Ramos (cell line): Measurements from ENCODE around the gene CCN2.

Experiments
- in situ Hi-C: fragments of 300-500 bp; cut with MboI; formaldehyde crosslinking; loops from one replicate; pipeline ENCODE4 v1.14.3; 2022; ENCODE audit warnings: low sequenced_read_pairs; ENCODE audit not compliant: unreplicated experiment

Gene CCN2

DNA sequence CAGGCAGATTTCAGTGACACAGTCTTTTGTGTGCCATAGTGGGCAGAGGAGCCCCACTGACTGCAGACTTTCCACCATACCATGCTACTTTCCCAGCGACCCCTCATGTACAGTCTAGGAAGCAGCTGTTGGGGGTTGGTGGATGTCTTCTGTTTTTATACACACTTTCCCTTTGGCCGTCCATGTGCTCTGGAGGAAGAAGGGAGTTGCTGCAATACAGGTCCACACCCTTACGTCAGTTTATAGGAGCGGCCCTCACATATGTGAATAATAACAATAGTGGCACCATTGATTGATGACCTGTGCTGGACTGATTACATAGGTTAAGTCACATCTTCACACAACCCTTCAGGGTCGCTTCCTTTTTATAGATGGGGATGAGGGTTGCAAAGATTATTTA lies 17.5 kb upstream of the CCN2 start:
- in situ Hi-C loops: no loop called here

DNA sequence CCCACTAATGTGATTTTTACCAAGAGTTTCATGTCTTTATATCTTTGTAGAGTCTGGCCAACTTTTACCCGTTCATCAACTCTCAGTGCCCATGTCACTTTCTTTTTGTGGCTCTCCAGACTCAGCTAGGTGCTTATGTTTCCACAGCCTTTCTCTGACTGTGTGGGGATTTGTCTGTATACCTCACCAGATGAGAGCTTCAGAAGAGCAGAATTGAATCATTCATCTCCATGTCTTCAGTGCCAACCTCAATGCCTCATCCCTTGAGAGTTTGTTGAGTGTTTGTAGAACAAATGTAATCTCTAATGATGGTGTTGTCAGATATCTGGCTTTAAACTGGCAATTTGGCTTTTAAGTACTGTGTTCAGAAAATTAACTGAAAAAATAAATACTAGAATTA lies 16.8 kb upstream of the CCN2 start:
- in situ Hi-C loops: no loop called here

DNA sequence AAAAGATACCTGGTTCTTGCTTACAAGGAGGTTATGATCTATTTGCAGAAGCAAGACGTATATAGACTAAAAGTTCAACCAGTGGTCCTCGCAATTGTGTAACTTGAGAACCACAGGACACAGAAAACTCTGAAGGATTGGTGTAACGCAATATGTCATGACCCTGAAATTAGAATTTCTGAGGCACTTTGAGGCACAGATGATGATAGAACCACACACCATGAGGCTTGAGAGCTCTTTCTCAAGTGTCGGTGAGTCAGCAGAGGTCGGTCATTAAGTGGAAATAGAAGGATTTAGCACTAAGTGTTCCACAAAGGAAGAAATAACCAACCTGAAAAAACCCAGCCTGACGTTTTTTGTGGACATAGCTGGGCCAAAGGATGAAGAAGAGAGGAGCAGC lies 15.3 kb upstream of the CCN2 start:
- in situ Hi-C loops: no loop called here

DNA sequence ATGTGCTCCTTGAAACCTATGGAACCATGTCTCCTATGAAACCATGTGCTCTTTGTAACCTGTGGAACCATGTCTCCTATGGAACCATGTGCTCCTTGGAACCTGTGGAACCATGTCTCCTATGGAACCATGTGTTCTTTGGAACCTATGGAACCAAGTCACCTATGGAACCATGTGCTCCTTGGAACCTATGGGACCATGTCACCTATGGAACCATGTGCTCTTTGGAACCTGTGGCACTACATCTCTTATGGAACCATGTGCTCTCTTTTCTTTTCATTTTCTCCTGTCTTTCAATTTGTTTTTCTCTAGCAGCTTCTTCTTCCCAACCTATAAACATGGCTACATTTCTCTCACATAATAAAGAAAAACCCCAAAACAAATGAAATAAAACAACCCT lies 11.9 kb upstream of the CCN2 start:
- in situ Hi-C loops: no loop called here

DNA sequence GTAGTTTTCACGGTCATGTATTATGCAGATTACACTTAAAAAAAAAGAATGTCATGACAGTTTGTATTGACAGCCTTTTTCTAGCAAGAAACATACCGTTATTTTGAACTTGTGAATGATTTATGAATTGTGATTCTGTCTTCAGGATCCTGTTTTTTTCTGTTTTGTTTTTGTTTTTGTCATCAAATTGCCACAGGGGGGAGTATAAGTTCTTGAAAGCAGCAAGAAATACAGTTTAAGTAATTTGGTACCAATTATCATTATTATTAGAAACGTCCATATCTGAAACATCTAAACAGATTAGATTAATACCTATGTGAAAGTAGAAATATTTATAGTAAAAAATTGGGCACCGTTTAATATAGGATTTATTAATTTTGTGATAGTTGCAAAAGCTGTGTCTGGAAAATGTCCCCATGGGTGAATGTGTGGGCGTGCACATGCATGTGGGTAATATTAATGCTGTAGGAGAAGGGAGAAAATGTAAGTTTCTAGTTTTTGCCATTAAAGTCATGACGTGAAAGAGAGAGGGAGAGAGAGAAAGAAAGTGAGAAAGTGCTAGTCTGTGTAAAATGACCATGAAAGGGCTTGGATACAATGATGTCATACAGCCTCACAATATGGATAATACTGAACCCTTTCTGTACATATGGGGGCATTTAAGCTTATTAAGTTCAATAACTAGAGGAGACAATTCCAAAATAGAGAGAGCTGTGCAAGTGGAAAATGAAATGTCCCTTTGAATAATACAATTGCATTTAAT lies 9.4 kb upstream of the CCN2 start:
- in situ Hi-C loops: no loop called here

DNA sequence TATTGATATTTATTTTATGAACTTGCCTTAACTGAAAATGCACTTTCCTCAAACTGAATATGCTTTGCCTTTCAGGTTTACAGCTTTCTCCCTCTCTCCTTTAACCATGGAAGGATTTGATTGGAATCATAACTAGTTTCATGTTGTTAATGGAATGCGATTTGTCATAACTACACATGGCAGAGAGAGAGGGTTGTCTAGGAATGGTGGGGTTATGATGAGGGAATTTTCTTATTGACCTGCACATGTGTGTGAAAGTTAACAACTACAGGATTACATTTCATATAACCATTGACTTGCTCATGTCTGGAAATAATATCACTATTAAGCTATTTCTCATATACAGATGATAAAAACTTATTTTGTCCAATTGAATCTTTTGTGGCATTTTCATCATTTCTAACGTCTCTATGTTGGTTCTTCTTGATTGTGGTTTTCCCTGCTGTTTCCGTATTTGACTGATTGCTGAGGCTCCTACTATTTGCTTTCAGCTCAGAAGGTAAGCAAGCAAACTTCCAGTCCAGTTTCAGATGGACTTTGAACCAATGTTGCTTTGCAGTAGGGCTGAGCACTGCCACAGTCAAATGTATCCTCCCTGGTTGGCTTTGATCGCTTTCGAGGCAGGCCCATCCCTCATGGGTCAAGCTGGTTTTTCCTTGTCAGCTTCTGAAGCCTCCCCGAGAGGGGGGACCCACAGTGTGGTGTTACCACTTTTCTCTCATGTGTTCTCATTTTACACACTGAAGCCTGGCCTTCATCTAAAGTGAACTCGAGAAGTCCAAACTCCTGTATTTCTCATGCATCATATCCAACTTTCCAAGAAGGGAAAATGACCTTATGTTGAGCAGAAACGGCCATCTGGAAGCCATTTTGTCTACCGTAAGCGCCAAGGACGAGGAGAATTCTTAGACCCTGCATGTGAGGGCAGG lies 7.6 kb upstream of the CCN2 start:
- in situ Hi-C loops: no loop called here

DNA sequence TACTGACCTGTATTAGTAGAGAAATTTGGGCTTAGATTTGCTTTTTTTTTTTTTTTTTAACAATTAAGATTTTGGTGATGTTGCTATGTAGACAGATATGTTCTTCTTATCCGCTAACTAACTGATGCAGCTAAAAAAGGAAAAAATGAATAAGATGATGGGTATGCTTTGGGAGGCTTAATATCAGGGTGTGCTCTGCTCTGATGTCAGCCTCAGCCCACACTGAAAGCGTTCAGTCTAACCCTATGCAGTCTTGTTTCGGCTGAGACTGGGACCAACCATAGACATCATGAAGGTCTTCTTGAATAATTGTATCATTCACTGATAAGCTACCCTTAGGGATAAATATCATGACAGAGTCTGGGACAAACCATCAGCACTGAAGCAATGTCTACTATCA lies 6.9 kb upstream of the CCN2 start:
- in situ Hi-C loops: no loop called here

DNA sequence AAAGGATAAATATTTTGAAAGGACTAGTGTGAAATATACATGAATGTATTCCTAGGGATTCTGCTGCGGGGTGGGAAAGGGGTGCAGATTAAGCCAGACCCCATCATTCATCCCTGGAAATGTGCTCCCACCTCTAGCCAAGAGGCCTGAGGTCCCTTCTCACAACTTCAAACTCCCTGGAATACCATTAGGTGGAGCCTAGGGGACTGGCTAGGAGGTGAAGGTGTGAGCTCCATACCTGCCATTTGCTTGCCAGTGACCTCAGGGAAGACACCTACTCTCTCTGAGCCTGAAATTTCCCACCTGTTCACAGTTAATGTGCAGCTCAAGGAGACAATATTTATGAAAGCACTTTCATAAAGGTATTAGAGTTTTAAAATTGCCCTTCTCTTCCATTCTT lies 4.7 kb upstream of the CCN2 start:
- in situ Hi-C loops: no loop called here

DNA sequence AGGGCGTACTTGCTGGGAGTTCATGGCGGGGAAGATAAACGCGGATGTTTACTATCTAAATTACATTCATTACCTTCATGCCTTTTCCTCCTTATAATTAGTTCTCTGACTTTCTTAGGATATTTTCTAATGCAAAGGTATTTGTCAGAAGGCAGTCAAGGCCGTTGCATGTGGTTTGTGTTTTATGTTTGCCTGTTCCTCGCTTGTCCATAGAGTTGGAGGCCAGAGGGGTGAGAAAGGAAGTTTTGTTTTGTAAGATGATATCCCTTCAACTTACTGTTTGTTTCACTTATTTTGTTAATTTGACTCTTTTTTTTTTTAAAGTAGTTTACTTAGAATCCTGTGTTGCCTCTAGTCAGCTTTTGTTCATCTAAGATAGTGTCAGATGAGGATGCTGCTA lies 4.0 kb upstream of the CCN2 start:
- in situ Hi-C loops: no loop called here

DNA sequence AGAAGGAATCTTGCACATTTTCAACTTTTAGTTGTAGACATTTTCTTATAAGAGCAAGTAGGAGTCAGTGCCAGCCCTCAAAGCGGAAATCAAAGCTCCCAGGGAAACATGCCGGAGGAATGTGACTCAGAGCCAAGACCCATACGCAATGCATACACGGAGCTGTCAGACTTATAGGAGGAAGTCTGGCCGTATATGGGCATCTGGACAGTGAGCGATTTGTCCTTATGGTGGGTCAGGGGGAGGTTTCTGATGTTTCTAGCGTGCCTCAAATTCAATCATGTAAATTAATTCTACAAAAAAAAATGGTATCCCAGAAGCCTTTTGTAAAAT lies 3.6 kb upstream of the CCN2 start:
- in situ Hi-C loops: no loop called here

DNA sequence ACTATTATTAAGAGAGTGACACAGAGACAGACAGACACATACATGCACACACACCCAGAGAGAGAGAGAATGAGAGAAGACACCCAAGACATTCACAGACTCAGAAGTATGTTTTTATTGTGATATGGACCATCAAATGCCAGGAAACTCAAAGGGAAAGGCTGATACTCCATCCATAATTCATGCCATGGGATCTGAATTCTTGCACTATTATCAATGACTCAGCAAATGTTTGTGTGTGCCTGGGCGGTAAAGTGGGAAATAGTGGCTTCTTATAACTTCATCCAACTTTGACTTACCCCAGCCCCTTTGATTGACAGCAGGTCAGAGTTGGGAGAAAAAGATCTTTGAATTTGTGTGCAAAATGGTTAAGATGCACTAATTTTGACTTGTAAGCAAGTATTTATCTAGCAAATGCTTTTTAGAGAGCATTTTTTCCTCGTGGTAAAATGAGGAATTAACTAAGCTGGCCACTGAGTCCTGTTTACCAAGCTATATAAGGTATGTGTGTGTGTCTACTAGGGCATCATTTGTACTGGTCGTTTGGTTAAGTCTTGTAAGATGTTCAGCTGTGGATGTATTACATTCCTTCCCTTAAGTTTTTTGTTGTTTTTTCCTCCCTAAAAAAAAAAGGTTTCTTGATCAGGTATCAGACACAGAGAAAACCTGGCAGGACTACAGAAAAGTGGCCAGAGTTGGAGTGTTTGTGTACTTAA lies 3.0 kb upstream of the CCN2 start:
- in situ Hi-C loops: no loop called here

DNA sequence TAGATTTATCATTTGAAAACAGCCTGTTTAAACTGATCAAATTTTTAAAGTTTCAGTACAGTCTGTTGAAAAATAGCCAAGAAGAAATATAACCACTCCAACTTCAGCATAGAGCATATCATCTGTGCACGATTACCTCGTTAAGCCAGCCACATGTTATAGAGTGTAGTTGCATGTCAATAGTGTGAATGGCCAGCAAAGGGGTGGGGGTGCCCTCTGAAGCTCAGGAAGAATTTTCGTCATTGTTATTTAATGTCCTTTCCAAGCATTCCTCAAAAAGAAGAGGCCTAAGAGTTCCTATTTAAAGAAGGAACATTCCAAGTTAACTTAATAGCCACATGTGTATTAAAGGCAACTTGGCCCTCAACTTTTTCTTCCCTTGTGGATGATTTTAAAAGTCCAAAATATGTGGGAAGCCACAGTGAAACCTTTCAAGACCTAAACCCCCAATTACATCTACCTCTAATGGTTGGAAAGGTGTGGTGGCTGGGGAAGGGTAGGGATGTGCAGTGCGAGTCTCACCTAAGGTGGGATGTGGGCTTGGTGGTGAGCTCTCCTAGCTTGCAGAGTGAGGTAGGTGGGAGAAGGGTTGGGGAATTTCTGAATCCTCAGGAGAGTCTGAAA lies 1.8 kb upstream of the CCN2 start:
- in situ Hi-C loops: no loop called here

DNA sequence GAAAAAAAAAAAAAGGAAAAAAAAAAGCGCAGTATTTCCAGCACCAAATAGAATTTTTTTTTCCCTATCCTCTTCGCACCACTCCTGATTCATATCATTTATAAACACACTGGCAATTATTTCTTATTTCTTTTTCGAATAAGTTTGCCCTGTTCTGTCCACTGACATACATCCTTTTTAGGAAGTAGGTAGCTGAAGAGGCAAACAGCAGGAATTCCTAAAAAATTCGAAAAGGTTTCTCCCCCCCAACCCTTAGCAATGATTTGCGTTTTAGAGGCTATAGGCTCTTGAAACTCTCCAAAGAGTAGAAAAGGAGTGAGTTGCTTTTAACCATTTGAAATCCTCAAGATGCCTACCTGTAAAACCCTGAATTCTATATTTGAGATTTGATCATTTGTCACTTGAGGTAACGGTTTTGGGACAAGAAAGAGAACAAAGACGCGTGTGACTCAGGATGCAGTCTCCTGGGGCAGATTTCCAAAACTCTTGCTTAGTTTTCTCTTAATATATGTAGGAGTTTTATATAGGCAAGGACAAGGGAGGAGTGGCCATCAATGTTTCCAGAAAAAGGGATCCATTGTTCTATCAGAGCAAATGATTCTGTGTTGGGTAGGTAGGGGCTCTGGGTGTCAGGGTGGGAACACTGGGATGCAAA lies 531 bp upstream of the CCN2 start:
- in situ Hi-C loops: no loop called here

DNA sequence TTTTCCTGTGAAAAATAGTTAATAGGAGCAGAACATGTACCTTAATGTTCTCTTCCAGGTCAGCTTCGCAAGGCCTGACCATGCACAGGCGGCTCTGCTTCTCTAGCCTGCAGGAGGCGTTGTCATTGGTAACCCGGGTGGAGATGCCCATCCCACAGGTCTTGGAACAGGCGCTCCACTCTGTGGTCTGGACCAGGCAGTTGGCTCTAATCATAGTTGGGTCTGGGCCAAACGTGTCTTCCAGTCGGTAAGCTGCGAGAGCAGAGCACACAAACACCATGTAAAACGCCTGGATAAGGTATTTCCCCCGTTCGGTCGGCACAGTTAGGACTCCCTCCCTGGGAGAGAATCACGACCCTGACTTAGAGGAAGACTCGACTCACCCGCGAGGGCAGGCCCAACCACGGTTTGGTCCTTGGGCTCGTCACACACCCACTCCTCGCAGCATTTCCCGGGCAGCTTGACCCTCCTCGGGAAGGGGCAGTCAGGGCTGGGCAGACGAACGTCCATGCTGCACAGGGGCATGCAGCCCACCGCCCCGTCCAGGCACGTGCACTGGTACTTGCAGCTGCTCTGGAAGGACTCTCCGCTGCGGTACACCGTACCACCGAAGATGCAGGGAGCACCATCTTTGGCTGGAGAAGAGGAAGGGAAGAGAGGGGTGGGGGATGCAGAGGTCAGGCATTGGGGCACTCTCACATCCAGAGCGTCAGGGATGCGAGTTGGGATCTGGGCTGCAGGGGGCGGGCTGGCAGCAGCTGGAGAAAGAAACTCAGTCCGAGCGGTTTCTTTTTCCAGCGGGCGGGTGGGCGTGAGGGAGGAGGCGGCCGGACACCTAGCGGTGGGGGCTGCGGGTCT lies 1.0 kb downstream of the CCN2 start:
- in situ Hi-C loops: no loop called here

DNA sequence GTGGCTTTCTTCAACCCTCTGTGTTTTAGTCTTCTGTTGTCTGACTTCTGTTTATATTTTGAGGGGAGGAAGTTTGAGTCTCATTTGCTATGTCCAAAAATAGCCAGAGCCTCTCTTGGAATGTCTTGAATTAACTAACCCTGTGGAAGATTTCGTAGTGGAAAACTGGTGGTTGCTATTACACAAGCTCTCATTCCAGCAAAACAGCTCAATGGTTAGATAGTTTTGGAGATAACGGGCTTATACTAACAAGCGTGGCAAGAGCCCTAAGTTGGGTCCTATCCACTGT lies 1.6 kb downstream of the CCN2 start:
- in situ Hi-C loops: no loop called here

DNA sequence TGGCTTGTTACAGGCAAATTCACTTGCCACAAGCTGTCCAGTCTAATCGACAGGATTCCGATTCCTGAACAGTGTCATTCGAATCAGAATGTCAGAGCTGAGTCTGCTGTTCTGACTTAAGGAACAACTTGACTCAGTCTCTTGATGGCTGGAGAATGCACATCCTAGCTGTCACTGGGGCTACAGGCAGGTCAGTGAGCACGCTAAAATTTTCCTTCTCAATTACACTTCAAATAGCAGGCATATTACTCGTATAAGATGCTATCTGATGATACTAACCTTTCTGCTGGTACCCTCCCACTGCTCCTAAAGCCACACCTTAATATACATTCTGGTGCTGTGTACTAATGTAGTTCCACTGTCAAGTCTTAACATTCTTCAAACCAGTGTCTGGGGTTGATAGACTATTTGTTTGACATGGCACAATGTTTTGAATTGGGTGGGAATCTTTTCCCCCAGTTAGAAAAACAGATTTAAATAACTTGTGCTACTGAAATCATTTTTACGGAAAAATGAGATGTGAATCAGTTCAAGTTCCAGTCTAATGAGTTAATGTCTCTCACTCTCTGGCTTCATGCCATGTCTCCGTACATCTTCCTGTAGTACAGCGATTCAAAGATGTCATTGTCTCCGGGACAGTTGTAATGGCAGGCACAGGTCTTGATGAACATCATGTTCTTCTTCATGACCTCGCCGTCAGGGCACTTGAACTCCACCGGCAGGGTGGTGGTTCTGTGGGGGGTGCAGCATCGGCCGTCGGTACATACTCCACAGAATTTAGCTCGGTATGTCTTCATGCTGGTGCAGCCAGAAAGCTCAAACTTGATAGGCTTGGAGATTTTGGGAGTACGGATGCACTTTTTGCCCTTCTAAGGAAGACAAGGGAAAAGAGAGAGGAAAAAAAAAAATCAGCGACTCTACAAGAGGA lies 2.2 kb downstream of the CCN2 start:
- in situ Hi-C loops: no loop called here

DNA sequence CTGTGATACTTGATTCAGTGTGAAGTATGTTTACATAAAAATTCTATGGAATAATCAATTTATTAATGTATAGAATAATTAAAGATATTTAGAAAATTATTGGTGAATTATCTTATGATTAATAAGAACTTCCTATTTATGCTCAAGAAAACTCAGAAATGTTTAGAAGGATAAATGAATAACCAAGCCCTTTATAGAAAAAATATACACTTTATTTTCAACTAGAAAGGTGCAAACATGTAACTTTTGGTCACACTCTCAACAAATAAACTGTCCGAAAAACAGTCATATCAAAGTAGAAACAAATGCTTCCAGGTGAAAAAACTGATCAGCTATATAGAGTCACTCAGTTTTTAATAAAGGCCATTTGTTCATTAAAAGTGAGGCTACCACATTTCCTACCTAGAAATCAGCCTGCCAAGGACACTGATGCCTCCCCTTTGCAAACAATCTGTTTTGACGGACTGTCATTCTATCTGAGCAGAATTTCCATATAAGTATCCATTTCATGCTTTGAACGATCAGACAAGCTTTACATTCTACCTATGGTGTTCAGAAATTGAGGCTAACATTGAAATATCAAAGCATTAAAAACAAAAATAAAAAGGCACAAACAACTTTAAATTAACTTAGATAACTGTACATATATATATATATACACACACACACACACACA lies 3.0 kb downstream of the CCN2 start:
- in situ Hi-C loops: no loop called here
